ENCODE data around the gene PPM1B. TPM values are rescaled to one million over a fixed set of nuclear protein-coding genes. Genes with fewer than 3 reads are reported as not detected.

Gene PPM1B
- total RNA-seq, 1 donor from 2014 or later: 27.9 TPM

DNA sequence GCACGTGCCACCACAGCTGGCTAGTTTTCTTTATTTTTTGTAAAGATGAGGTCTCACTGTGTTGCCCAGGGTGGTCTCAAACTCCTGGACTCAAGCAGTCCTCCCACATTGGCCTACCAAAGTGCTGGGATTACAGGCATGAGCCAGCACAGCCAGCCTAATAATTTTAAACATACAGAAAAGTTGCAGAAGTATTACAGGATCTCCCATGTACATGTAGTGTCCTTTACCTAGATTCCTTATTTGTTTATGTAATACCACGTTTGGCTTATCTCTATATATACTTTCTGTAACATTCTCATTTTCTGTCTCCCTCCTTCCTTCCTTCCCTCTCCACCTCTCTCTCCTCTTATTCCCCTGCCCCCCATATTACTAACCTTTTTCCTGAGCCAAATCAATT, 41.7 kb downstream of the PPM1B start:
- no peak for DNase-seq (ENCODE audit: low spot score in 2 of 2)
- intact Hi-C loops (cut with DNase I): no loop called here
- TF ChIP-seq, protein P1, sequence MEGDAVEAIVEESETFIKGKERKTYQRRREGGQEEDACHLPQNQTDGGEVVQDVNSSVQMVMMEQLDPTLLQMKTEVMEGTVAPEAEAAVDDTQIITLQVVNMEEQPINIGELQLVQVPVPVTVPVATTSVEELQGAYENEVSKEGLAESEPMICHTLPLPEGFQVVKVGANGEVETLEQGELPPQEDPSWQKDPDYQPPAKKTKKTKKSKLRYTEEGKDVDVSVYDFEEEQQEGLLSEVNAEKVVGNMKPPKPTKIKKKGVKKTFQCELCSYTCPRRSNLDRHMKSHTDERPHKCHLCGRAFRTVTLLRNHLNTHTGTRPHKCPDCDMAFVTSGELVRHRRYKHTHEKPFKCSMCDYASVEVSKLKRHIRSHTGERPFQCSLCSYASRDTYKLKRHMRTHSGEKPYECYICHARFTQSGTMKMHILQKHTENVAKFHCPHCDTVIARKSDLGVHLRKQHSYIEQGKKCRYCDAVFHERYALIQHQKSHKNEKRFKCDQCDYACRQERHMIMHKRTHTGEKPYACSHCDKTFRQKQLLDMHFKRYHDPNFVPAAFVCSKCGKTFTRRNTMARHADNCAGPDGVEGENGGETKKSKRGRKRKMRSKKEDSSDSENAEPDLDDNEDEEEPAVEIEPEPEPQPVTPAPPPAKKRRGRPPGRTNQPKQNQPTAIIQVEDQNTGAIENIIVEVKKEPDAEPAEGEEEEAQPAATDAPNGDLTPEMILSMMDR (IDR thresholded peaks at IDR 0.05): no peak
- no peaks in the 10 kb centered on the region for H3K27me3 ChIP-seq
- H3K27ac ChIP-seq: no peak overlapping the region
- H3K36me3 ChIP-seq: peaks cover 16 to 25% of the 10 kb centered on the region in 2 donors
- H3K9me3 ChIP-seq: no peaks in the 10 kb centered on the region
- peaks cover 0 to 3% of the 10 kb centered on the region in 2 donors for H3K4me1 ChIP-seq
- H3K4me3 ChIP-seq: no peak overlapping the region

- no peak overlapping the region for H3K4me3 ChIP-seq
- TF ChIP-seq, protein P1 (IDR thresholded peaks at IDR 0.05): no peak
- H3K36me3 ChIP-seq: peaks cover 16 to 25% of the 10 kb centered on the region in 2 donors
- DNase-seq (ENCODE audit: low spot score in 2 of 2): no peak
- intact Hi-C loops (cut with DNase I): no loop called here
- H3K9me3 ChIP-seq: no peaks in the 10 kb centered on the region
- H3K27me3 ChIP-seq: no peaks in the 10 kb centered on the region
- H3K27ac ChIP-seq: no peak overlapping the region
- H3K4me1 ChIP-seq: peaks cover 0 to 3% of the 10 kb centered on the region in 2 donors
These were observed 42.5 kb downstream of the PPM1B start for GRCh38 chr2:44211183-44211582.

- intact Hi-C loops (cut with DNase I): no loop called here
These were observed 43.6 kb downstream of the PPM1B start for GRCh38 chr2:44212302-44212701.

DNA sequence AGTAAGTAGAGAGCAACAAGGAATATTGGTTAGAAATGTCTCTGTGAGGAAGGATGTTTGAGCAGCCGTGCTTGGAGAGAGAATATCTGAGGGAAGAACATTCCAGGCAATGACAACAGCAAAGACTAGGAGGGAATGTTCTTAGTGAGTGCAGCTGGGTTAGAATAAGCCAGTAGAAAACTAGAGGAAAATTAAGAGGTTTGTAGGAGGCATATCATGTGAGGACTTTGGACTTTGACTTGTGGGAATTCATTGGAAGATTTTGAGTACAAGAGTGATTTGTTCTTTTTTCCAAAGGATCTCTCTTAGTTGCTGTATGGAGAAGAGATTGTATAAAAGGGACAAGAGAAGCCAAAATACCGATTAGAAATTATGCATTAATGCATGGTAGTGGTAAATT, 47.2 kb downstream of the PPM1B start:
- Histone ChIP-seq H3K4me3 (no peak overlapping the region), H3K27ac (no peak overlapping the region), H3K4me1 (no peaks in the 10 kb centered on the region), H3K9me3 (no peaks in the 10 kb centered on the region), H3K27me3 (no peaks in the 10 kb centered on the region), H3K36me3 (peaks cover 20 to 29% of the 10 kb centered on the region in 2 donors)
- intact Hi-C loops (cut with DNase I): no loop called here
- no peak for DNase-seq (ENCODE audit: low spot score in 2 of 2)
- TF ChIP-seq, protein P1 (IDR thresholded peaks at IDR 0.05): no peak

More at GRCh38 chr2:44212302-44212701, 43.6 kb downstream of the PPM1B start:
- H3K36me3 ChIP-seq: peaks cover 16 to 25% of the 10 kb centered on the region in 2 donors
- H3K27ac ChIP-seq: no peak overlapping the region
- H3K4me1 ChIP-seq: no peaks in the 10 kb centered on the region
- H3K4me3 ChIP-seq: no peak overlapping the region
- no peaks in the 10 kb centered on the region for H3K27me3 ChIP-seq
- TF ChIP-seq, protein P1 (IDR thresholded peaks at IDR 0.05): no peak
- no peaks in the 10 kb centered on the region for H3K9me3 ChIP-seq
- DNase-seq (ENCODE audit: low spot score in 2 of 2): no peak

GRCh38 chr2:44218771-44219170, 50.1 kb downstream of the PPM1B start:
- no peak for DNase-seq (ENCODE audit: low spot score in 2 of 2)
- Histone ChIP-seq H3K4me1 (no peaks in the 10 kb centered on the region), H3K4me3 (no peak overlapping the region), H3K27ac (no peak overlapping the region), H3K27me3 (no peaks in the 10 kb centered on the region), H3K9me3 (no peaks in the 10 kb centered on the region), H3K36me3 (peaks cover 16 to 26% of the 10 kb centered on the region in 2 donors)
- intact Hi-C loops (cut with DNase I): no loop called here
- TF ChIP-seq, protein P1 (IDR thresholded peaks at IDR 0.05): no peak

- Histone ChIP-seq H3K9me3 (no peaks in the 10 kb centered on the region), H3K4me1 (no peaks in the 10 kb centered on the region), H3K27ac (no peak overlapping the region), H3K27me3 (no peaks in the 10 kb centered on the region), H3K36me3 (peaks cover 0 to 7% of the 10 kb centered on the region in 2 donors), H3K4me3 (no peak overlapping the region)
- TF ChIP-seq, protein P1 (IDR thresholded peaks at IDR 0.05): no peak
- no peak for DNase-seq (ENCODE audit: low spot score in 2 of 2)
- intact Hi-C loops (cut with DNase I): no loop called here
These were observed 58.1 kb downstream of the PPM1B start for GRCh38 chr2:44226753-44227152.

Data from ascending aorta (tissue), 2 donors.